NCI-H1417 treated with DMSO at 0.1 percent for 48 hours (cell line): ENCODE data around the gene NAPSA.
"Not testable (repeated sequence)": the region's sequence is repeated elsewhere in the genome, so short reads cannot be mapped to it uniquely, and the experiment has no call there.

Experiments
- DNase-seq: peaks from one replicate; lab custom pipeline; 2025; lab: John Stamatoyannopoulos, UW

NAPSA gene

DNA sequence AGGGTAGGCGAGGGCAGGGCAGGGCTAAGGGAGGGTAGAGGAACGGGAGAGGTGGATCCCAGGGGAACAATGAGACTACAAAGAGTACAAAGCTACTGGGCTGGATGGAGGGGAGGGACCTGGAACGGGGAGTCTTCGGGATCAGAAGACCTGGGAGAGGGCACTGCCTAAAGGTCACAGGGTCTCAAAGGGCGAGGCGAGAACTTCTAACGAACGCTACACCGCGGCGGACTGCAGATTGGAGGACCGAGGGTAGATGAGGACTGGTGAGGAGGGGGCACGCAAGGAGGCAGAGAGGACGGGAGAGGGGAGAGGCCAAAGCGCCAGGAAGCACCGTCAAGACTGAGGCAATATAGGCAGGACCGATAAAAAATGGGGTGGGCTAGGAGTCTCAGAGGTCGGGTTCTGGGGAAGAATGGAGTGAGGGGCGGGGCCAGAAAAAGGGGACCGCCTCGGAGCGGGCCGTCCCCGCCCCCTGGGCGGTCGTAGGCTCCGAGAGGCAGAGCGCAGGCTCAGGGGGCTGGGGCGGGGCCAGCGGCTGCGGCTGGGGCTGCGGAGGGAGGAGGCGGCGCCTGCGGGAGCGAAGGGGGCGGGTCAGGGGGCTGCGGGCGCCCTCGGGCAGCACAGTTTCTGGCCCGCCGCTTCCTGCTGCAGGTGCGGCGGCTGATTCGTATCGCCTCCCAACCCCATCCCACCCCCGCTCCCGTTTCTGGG lies 34.9 kb downstream of the NAPSA start:
- DNase-seq: peak; percentile 56

DNA sequence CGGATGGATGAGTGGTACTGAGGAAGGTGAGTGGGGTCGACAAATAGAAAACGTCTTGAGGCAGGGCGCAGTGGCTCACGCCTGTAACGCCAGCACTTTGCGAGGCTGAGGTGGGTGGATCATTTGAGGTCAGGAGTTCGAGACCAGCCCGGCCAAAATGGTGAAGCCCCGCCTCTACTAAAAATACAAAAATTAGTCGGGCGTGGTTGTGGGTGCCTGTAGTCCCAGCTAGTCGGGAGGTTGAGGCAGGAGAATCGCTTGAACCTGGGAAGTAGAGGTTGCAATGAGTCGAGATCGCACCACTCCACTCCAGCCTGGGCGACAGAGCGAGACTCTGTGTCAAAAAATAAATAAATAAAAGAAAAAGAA lies 35.5 kb downstream of the NAPSA start:
- DNase-seq: not testable (repeated sequence)

DNA sequence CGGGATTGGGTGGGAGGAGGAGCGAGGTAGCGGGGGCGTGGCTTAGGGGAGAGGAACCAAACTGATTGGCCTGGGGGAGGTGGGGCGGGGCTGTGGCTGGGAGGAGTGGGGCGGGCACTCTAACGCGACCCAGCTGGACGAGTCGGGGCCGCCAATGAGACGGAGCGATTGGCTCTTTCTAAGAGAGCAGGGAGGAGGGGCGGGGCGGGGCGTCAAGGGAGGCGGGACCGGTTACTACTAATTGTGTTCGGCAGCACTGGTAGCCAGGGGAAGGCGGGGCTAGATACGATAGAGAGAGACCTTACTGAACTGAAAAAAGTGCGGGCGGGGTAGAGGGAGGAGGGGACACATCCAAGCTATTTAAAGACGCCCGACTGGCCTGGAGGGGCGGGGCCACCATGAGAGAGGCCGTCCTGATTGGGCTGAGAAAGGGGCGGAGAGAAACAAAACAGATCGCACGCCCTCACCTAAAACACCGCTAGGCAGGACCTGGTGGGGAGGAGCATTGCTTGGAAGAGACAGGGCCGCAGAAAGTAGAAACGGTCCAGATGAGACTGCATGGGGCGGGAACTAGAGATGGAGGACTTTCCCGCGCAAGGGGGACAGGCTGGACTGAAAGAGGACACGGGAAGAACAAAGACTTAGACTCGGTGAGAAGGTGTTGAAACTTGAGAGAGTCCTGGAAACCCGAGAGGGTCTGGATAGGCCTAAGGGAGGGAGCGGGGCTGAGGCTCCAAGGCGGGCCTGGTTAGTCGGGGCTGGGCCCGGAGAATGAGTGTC lies 36.1 kb downstream of the NAPSA start, which contains the start of gene KCNC3:
TSS of gene KCNC3 (minus strand) at position 232 of the 780 bp plus-strand sequence. CDS start 295 bp downstream, outside the sequence.
- peak; percentile 98 for DNase-seq

DNA sequence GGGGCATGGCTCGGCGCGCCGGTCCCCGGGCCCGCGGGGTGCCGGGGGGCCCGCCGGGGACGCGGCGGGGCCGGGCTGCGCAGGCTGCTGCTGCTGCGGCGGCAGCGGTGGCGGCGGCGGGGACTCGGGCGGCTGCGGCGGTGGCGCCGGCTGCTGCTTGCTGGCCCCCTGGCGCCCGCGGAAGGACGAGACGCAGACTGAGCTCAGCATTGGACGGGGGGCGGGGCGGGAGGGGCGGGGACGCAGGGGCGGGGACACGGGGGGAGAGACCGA lies 36.6 kb downstream of the NAPSA start:
- no peak for DNase-seq

DNA sequence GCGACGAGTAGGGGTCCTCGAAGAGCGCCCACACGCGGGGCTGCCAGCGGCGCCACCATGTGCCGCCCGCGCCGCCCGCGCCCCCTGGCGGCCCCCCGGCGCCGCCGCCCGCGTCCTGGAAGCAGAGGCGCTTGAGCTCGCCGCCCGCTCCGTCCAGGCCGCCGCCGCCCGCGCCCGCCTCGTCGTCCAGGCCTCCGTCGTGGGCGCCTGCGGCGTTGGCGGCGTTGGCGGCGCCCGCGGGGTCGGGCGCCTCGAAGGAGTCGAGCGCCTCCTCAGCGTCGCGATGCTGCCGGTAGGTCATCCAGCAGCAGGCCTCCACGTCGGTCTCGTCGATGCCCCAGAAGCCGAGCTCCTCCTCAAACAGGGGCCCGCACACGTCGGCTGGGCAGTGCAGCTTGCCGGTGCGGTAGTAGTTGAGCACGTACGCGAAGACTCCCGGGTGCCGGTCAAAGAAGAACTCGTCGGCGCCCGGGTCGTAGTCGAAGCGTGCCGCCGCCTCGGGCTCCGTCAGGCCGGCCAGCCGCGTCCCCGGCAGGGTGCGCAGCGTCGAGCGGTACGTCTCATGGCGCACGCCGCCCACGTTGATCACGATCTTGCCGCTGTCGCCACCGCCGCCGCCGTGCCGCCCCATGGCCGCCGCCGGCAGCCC lies 37.1 kb downstream of the NAPSA start:
- DNase-seq: no peak

DNA sequence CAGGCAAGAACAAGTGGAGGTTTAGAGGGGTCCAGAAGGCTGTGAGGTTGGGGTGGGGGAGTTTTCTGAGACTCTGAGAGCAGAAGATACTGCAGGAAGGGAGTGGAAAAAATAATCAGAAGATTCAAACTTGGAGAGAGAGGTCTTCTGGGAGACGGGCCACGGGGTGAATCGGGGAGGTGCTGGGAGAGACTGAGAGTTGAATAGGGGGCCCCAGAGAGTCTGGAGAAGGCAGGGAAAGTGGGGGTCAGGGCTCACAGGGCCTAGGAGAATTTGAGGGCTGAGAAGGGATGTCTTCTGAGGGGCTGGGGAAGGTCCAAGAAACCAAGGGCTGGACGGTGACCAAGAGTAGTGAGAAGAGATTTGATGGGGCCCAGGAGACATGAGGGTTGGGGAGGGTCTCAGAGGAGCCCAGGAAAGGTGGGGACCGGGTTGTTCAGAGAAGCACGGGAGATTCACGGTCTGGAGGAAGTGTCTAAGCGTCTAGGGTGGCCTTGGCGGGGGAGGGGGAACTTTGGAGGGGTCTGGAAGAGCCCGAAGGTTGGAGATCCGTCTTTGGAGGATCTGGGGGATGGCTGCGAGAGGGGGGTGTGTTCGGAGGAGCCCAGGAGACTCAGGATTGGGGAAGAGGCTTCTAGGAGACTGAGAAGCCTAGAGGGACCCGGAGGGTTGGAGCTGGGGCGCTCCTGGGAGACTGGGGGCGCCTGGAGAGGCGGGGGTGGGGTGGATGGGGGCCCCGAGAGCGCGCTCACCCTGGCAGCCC lies 37.8 kb downstream of the NAPSA start:
- no peak for DNase-seq

DNA sequence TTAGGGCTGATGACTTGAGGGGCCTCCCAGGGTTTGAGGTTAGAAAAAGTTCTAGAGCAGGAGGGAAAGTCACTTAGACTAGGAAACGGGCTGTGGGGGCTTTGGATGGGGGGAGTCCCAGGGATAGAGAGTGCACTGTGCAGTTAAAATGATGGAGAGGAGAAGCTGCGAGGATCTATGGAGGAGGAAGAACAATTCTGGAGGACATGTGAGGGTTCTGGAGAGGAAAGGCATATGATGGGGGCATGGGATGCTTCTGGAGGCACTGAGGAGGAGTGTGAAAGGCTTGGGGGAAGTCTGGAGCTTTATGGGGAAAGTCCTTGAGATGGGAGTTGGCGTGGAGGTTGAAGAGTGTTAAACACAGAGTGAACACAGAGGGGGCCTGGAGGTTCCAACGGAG lies 38.4 kb downstream of the NAPSA start:
- DNase-seq: no peak

DNA sequence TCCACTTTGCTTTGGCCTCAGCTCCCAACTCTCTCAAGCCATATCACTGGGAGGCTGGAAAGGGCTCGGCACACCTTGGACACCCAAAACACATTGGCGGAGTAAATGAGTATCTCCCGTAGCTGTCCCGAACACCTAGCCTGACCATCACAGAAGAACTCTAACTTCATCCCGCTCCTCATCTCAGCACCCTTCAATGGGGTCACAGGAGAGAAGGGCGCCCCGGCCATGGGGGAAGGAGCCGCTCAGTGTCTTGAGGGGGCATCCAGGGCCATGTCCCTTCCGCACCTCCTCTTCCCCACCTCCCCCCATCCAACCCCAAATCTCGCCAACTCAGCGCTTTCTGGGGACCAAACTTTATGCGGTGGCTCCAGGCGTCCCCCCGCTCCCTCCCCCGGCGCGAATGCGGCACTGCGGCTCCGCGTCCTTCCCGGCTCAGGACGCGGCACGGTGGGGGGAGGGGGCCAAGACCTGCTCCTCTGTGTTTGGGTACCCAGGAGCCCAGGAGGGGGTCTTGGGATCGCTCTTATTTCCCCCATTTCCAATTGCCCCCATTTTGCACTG lies 39.3 kb downstream of the NAPSA start:
- DNase-seq: no peak

DNA sequence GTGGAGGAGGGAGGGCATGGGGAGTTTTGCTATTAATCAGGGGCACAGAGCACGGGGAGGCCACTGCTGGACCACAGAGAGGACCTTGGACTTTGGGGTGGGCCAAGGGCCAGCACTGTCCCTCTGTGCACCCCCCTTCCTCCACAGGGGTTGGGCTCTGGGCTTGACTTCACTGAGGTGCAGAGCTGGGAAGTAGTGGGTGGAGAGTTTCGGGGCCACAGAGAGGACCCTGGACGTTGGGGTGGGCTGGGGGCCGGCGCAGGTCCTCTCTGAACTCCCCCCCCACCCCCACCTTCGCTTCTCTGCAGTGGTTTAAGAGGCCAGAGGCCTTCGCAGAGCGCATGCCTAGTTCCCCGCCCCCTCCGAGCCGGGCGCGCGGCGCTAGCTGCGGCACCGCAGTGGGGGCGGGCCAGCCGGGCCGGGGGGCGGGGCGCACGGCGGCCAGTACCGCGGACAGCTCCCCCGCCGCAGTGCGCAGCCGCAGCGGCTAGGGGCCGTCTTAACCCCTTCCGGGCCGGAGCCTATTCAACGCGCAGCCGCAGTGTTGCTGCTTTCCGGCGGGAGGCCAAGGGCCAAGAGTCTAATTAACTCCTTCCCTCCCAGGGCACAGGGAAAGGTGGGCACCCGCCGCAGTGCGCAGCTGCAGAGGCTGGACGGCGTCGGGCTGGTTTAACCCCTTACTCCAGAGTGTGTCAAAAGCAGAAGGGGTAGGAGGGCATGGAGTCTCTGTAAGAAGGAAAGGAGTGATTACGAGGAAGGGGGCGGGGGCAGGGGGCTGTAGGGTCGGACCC lies 39.9 kb downstream of the NAPSA start:
- DNase-seq: peak; percentile 23

DNA sequence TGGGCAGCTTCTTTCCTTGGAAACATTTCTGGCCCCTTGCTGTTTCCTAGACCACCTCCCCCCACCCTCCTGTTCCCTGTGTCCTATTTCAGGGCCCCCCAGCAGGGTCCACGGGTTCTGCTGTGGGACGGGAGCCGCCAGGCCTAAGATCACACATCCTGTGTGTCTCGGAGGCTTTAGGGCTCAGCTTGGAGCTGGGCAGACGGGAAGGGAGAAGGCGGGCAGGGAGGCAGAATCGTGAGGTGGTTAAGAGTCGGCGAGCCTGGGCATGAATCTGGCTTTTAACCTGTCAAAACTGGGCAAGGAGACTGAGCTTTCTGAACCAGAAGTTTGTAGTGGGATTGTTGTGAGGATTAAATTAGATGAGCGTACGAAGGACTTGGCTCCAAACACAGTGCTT lies 41.1 kb downstream of the NAPSA start:
- DNase-seq: no peak

DNA sequence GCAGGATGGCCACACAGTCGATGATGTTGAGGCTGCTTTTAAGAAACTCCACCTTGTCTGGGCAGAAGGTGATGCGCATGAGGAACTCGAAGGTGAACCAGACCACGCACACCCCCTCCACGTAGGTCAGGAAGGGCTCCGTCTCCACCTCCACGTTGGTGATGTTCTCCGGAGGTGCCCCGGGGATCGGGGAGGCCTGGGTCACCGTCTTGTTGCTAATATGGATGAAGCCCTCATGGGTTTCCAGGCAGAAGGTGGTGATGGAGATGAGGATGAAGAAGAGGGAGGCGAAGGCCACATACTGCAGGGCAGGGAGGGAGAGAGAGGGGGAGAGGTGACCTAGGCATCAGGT lies 41.7 kb downstream of the NAPSA start:
- no peak for DNase-seq

DNA sequence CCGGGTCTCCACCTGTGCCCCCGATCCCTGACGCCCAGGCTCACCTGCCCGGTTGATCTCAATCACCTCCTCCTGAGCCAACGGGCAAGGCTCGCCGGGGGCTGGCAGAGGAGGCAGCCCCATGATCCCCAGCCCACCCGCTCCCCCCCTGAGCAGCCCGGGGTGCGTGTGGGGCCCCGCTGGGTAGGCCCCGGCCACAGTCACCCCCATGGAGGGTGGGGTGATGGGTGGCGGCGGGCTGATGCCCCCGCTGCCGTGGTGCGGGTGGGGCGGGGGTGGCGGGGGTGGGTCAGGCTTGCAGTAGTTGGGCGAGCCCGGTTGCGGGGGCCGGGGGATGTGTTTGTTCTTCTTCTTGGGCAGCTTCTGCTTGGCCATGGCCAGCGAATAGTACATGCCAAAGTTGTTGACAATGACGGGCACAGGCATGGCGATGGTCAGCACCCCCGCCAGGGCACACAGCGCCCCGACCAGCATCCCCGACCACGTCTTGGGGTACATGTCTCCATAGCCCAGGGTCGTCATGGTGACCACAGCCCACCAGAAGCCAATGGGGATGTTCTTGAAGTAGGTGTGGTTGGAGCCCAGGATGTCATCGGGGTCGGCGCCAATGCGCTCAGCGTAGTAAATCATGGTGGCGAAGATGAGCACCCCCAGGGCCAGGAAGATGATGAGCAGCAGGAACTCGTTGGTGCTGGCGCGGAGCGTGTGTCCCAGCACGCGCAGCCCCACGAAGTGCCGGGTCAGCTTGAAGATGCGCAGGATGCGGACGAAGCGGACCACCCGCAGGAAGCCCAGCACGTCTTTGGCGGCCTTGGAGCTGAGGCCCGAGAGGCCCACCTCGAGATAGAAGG lies 42.3 kb downstream of the NAPSA start:
- no peak for DNase-seq

DNA sequence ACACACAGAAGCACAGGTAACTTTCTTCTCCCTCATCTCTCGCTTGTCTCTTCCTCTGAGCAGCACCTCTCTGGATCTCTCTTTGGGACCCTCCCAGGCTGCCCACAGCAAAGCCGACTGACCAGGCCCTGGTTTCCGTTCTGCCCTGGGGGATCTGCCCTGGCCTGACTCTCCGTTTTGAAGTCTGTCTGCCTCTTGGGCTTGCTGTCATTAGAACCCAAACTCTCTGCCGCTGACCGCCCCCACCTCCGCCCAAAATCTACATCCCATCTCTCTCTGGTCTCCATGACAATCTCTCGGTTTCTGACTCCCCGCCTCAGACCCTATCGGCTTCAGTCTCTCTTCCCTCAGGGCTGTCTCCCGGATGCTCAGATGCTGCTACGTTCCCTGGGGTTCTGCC lies 43.2 kb downstream of the NAPSA start:
- DNase-seq: no peak

DNA sequence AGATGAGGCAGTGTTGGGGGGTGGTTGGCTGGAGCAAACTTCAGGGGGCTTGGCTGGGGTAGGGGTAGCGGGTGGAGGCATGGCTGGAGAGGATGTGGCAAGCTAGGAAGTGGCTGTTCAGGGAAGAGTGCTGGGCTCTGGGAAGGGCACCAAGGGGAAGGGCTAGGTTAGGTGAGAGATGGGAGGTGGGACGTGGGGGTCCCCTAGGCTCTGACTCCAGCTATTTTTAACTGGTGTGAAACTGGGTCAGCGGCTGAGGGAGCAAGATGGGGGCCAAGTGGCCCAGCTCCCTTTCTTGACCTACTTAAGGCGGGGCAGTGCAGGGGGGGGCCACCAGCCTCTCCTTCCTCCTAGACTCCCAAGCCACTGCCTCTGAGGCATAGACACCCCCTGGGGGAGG lies 43.6 kb downstream of the NAPSA start:
- DNase-seq: no peak

DNA sequence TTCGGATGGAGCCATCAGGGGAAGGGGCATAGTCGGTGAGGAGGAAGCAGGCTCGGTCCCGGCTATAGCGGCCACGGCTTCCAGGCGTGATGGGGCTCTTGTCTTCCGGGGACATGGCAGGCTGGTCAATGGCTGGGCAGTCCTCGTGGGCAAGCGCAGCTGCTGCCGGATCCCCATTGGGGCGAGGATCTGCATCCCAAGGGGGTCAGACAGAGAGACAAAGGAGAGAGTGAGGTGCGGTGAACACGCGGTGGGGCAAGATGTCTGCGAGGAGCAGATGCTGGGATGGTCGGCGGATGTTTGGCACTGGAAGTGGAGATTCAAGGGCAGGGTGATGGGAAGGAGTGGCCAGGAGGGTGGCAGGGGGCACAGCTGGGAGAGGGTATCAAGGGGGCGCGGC lies 44.8 kb downstream of the NAPSA start:
- DNase-seq: no peak

DNA sequence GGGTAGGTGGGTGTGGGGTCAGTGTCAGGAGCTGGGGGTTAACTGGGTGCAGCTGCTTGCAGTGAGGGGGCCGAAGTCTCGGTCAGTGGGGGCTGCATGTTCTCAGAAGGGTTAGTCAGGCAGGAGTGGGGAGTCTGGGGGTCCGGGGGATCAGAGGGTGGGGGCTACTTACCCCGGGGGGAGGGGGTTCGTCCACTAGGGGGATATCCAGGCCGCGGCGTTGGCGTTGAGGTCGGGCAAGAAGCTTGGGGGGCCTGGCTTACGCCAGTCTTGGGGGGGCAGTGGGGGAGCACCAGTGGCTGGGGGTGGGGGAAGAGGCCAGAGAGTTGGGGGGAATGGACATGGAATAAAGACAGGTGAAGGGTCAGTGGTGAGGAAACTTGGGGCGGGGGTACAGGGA lies 45.4 kb downstream of the NAPSA start:
- DNase-seq: no peak

DNA sequence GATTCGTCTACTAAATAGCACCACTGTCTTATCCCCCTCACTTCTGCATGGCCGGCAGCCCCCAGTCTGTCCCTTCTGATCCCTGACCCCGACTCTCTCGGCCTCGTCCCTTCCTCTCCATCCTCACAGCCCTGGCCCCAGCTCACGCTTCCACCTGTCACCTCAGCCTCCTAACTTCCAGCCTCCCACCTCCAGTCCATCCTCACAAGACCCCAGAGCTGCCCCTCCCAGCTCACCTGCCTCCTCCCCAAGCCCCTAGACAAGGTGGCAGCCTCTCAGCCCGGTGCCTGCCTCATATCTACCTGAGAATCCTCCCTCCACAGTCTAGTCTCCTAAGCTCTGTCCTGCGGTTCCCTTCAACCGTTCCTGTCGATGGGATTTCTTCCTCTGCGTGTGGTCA lies 46.3 kb downstream of the NAPSA start:
- no peak for DNase-seq

DNA sequence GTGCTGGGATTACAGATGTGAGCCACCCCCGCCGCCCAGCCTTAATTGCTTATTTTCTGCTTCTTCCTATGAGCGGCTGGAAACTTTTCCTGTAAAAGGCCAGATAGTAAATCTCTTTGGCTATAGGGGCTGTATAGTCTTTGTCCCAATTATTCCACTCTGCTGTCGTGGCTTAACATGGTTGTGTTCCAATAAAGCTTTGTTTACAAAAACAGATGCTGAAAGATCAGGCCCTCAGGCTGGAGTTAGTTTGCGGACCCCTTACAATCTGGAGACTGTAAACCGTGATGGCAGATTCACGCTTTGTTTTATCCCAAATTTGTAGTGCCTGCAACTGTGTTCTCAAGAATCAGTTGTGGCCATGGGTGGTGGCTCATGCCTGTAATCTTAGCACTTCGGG lies 47.0 kb downstream of the NAPSA start:
- no peak for DNase-seq

DNA sequence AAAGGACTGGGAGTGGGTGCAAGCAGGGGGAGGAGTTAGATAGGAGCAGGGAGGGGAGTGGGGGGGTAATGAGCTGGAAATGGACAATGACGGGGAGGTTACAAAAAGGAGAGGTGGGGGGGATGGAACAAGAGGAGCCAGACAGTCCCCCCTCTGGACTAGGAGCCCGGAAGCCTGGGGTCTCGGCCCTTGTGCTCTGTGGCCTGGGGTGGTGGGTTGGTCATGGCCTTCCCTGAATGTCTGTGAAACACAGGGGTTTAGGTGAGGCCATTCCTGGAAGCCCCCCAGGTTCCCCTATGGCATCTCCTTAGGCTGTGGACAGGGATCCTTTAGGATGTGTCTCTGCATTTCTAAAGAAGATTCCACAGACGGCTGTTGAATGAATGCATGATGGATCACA lies 48.3 kb downstream of the NAPSA start:
- no peak for DNase-seq

DNA sequence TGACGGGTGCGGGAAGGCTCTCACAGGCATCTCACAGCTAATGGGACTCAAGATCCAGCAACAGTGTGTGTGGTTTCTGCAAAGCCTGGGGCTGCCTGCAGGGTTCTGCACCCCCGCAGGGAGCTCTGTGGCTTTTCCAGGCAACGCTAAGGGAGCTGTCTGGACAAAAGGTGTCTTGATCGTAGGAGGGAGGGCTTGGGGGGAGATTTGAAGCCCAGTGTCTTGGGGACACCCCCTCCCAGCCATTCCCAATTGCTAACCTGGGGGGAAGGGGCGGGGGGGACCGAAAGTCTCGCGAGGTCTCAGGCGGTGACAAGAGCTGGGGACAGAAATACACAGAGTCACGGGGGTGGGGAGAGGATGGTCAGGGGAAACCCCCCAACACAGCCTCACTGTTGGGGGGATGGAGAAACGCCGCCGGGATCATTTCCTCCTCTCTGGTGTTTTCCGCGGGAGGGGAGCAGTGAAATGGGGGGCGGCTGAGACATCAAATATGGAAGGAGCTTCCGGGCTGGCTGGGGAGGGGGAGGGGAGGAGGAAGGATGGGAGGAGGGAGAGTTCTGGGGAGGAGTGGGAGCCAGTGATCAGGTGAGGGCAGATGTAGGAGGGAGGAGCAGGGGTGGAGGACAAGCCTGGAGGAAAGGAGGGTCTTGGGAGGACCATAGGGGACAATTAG lies 49.5 kb downstream of the NAPSA start:
- no peak for DNase-seq
